Spleen (tissue), 7 donors: Measurements from ENCODE around the gene MLYCD.

Source experiments
- POLR2A ChIP-seq, 3 donors: fragments of 450-650 bp; IDR thresholded peaks; one replicate each; pipeline ENCODE4 v1.5.1; 2017; ENCODE audit warnings: antibody characterized with exemption in 3 of 3, mild to moderate bottlenecking in 1 of 3
- POLR2AphosphoS5 ChIP-seq, 3 donors: sonication (generic); formaldehyde crosslinking; IDR thresholded peaks; one replicate each; pipeline ENCODE4 v1.5.1; 2017; ENCODE audit warnings: antibody characterized with exemption in 3 of 3
- TF ChIP-seq, protein P1 (sequence below), 11 experiments: fragments of 200-600 bp in 7 of 11; fragments of 450-650 bp in 4 of 11; sonication (generic) in 4 of 11; IDR thresholded peaks in 8 of 11; conservative IDR thresholded peaks in 3 of 11; 1 replicate in 7 of 11; 2 replicates in 4 of 11; pipeline versions ENCODE4 v1.4.0 to v1.8.0; 2016 to 2021; ENCODE audit warnings: antibody characterized with exemption in 11 of 11, inconsistent platforms in 4 of 11, mild to moderate bottlenecking in 1 of 11
- donor health status: DM: no; HTN: no; CAD: no; lungs with moderate emphysema.
- donor health status: DM: no; HTN: no; CAD: no.
- donor health status: DM: no; HTN: no; CAD: no.

DNA sequence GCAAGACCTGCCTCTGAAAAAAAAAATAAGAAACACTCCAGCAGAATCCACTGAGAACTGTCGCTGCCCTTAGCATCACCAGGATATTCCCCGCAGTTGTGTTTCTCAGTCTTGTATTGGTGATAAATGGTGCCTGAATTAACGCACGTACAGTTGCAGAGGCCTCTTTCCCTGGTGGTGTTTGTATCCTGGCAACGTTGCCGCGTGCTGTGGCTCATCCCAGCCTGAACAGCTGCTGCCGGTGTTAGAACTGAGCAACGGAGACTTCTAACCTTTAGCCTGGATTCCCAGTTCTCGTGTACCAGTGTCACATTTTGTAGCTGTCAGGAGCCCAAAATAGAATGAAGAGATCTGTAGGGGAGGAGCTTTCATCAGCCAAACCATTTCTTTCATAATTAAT, 4.8 kb downstream of the MLYCD start:
- TF ChIP-seq, protein P1, sequence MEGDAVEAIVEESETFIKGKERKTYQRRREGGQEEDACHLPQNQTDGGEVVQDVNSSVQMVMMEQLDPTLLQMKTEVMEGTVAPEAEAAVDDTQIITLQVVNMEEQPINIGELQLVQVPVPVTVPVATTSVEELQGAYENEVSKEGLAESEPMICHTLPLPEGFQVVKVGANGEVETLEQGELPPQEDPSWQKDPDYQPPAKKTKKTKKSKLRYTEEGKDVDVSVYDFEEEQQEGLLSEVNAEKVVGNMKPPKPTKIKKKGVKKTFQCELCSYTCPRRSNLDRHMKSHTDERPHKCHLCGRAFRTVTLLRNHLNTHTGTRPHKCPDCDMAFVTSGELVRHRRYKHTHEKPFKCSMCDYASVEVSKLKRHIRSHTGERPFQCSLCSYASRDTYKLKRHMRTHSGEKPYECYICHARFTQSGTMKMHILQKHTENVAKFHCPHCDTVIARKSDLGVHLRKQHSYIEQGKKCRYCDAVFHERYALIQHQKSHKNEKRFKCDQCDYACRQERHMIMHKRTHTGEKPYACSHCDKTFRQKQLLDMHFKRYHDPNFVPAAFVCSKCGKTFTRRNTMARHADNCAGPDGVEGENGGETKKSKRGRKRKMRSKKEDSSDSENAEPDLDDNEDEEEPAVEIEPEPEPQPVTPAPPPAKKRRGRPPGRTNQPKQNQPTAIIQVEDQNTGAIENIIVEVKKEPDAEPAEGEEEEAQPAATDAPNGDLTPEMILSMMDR (IDR thresholded peaks at IDR 0.05 in 8 of 11, conservative IDR thresholded peaks at IDR 0.05 in 3 of 11), result no peak
- TF ChIP-seq POLR2AphosphoS5 (IDR thresholded peaks at IDR 0.05), result no peak
- no peak for TF ChIP-seq POLR2A (IDR thresholded peaks at IDR 0.05)
